NT2/D1 (cell line): ENCODE results near the gene PRRC2C.

Experiments used
- YY1 ChIP-seq: IDR thresholded peaks from 2 replicates; pipeline ENCODE4 v1.6.1; 2011; ENCODE audit not compliant: insufficient read length, insufficient read depth
- ZNF274 ChIP-seq: IDR thresholded peaks from 2 replicates; pipeline ENCODE4 v1.6.1; 2011; ENCODE audit warnings: mild to moderate bottlenecking, low read depth, low read length

DNA sequence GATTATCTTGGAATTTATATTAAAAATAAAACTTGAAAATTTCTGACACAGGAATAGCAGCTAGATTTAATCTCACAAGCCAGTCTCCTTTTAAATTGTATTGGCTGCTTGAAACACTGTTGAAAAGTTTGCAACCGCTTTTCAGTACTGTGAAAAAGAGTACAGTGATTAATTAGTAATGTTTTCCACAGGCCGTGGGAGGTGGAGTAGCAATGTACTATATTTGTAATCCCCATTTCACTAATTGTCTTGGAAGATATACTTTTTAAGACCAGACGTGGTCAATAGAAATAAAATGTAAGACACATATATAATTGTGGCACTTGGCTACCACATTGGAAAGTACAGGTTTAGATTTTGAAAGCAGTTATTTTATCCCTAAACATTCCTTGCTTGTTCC lies 95.9 kb downstream of the PRRC2C start:
- TF ChIP-seq ZNF274 = no peak
- TF ChIP-seq YY1 = no peak
